HG02610 (cell line): ENCODE results near the gene MAP3K4.

ENCODE experiments used
- ATAC-seq: cut with Tn5 transposase; IDR thresholded peaks from one replicate; pipeline ENCODE4 v1.9.1; 2021; ENCODE audit warnings: mild to moderate bottlenecking, moderate library complexity; ENCODE audit not compliant: unreplicated experiment

The MAP3K4 gene

GRCh38 chr6:161033667-161034066 is 42.1 kb downstream of the MAP3K4 start:
- ATAC-seq: no peak

- peak; percentile 44 for ATAC-seq
Measured at GRCh38 chr6:161035182-161035980, 43.8 kb downstream of the MAP3K4 start.

GRCh38 chr6:161035981-161036263 is 44.4 kb downstream of the MAP3K4 start:
- ATAC-seq: no peak

GRCh38 chr6:161037873-161038228 is 46.3 kb downstream of the MAP3K4 start:
- ATAC-seq: no peak

- peak; percentile 86 for ATAC-seq
Measured at GRCh38 chr6:161038229-161039031, 46.9 kb downstream of the MAP3K4 start.

GRCh38 chr6:161041274-161041673 is 49.7 kb downstream of the MAP3K4 start:
- ATAC-seq: no peak

- ATAC-seq: no peak
Measured at GRCh38 chr6:161044335-161044734, 52.8 kb downstream of the MAP3K4 start.

- ATAC-seq: no peak
Measured at GRCh38 chr6:161048641-161049040, 57.1 kb downstream of the MAP3K4 start.

- peak; percentile 56 for ATAC-seq
Measured at GRCh38 chr6:161050134-161050765, 58.7 kb downstream of the MAP3K4 start.

- no peak for ATAC-seq
Measured at GRCh38 chr6:161053103-161053502, 61.5 kb downstream of the MAP3K4 start.

GRCh38 chr6:161054876-161055275 is 63.3 kb downstream of the MAP3K4 start:
- ATAC-seq: no peak

- no peak for ATAC-seq
Measured at GRCh38 chr6:161056451-161056850, 64.9 kb downstream of the MAP3K4 start.

- ATAC-seq: no peak
Measured at GRCh38 chr6:161057103-161058091, 65.8 kb downstream of the MAP3K4 start.

- no peak for ATAC-seq
Measured at GRCh38 chr6:161058741-161059140, 67.2 kb downstream of the MAP3K4 start.

GRCh38 chr6:161061576-161061975 is 70.0 kb downstream of the MAP3K4 start:
- no peak for ATAC-seq

- no peak for ATAC-seq
Measured at GRCh38 chr6:161064915-161065314, 73.3 kb downstream of the MAP3K4 start.

GRCh38 chr6:161066511-161066910 is 74.9 kb downstream of the MAP3K4 start:
- ATAC-seq: no peak

GRCh38 chr6:161067749-161068148 is 76.2 kb downstream of the MAP3K4 start:
- ATAC-seq: no peak

GRCh38 chr6:161068321-161068741 is 76.8 kb downstream of the MAP3K4 start:
- no peak for ATAC-seq

GRCh38 chr6:161073930-161074329 is 82.4 kb downstream of the MAP3K4 start:
- ATAC-seq: no peak
